CD8-positive, alpha-beta memory T cell (primary cell): ENCODE results near the gene NISCH. TPM values are rescaled to one million over a fixed set of nuclear protein-coding genes. Genes with fewer than 3 reads are reported as not detected.

Experiments
- CTCF ChIA-PET: fragments of 350-600 bp; sonication (Branson Sonifier 250); formaldehyde crosslinking; loops from one replicate; lab custom pipeline; 2021; ENCODE audit warnings: antibody characterized with exemption; lab: Charles Lee
- POLR2A ChIA-PET: fragments of 350-600 bp; sonication (Branson Sonifier 250); formaldehyde crosslinking; loops from one replicate; lab custom pipeline; 2021; ENCODE audit warnings: antibody characterized with exemption; lab: Charles Lee
- DNase-seq, 5 donors: peaks; one replicate each; pipeline versions ENCODE4 v3.0.0 to v3.0.0-alpha.2; 2020 to 2022; ENCODE audit warnings: mixed read lengths in 1 of 5
- H3K27ac ChIP-seq: one replicate; pipeline ENCODE4 v1.7.0; 2013; ENCODE audit warnings: low read depth, mild to moderate bottlenecking, low read length, moderate library complexity
- H3K27me3 ChIP-seq: 2 replicates; pipeline ENCODE4 v1.7.0; 2013; ENCODE audit warnings: low read length, mild to moderate bottlenecking; ENCODE audit not compliant: insufficient read depth, poor library complexity, severe bottlenecking
- H3K36me3 ChIP-seq: 2 replicates; pipeline ENCODE4 v1.7.0; 2013; ENCODE audit warnings: mild to moderate bottlenecking, low read length, moderate library complexity; ENCODE audit not compliant: insufficient read depth
- H3K4me1 ChIP-seq: 2 replicates; pipeline ENCODE4 v1.7.0; 2013; ENCODE audit warnings: mild to moderate bottlenecking, low read length, moderate library complexity; ENCODE audit not compliant: insufficient read depth
- H3K4me3 ChIP-seq: 2 replicates; pipeline ENCODE4 v1.7.0; 2013; ENCODE audit warnings: mild to moderate bottlenecking, low read length
- H3K9me3 ChIP-seq: 2 replicates; pipeline ENCODE4 v1.7.0; 2013; ENCODE audit warnings: mild to moderate bottlenecking, low read length
- H3K27ac Mint-ChIP-seq, 8 donors: one replicate each; pipeline ENCODE4 v1.8.0; 2020 to 2021; ENCODE audit warnings: mixed read lengths in 8 of 8, mild to moderate bottlenecking in 6 of 8, inconsistent platforms in 3 of 8, moderate library complexity in 3 of 8
- H3K27me3 Mint-ChIP-seq, 2 donors: one replicate each; pipeline ENCODE4 v1.8.0; 2020 to 2021; ENCODE audit warnings: mixed read lengths in 2 of 2, mild to moderate bottlenecking in 1 of 2, moderate library complexity in 1 of 2
- H3K36me3 Mint-ChIP-seq, 3 donors: one replicate each; pipeline ENCODE4 v1.8.0; 2020 to 2021; ENCODE audit warnings: mixed read lengths in 3 of 3, inconsistent platforms in 1 of 3, mild to moderate bottlenecking in 1 of 3
- H3K4me1 Mint-ChIP-seq, 3 donors: one replicate each; pipeline ENCODE4 v1.8.0; 2020 to 2021; ENCODE audit warnings: mixed read lengths in 3 of 3, inconsistent platforms in 1 of 3, mild to moderate bottlenecking in 1 of 3
- H3K4me3 Mint-ChIP-seq, 7 donors: one replicate each; pipeline ENCODE4 v1.8.0; 2020 to 2021; ENCODE audit warnings: mixed read lengths in 7 of 7, mild to moderate bottlenecking in 6 of 7, moderate library complexity in 4 of 7, inconsistent platforms in 2 of 7
- H3K9me3 Mint-ChIP-seq, 5 donors: one replicate each; pipeline ENCODE4 v1.8.0; 2020 to 2022; ENCODE audit warnings: mixed read lengths in 5 of 5, mild to moderate bottlenecking in 3 of 5, moderate library complexity in 2 of 5, inconsistent platforms in 1 of 5
- polyA plus RNA-seq: library from polyadenylated mRNA; unstranded; fragments of 300-500 nt; fragmentation: Illumina TruSeq; gene quantifications from one replicate; pipeline ENCODE4 v1.2.3, GENCODE V29; 2021
- total RNA-seq, 2 experiments: library from RNA; stranded (reverse); gene quantifications; one replicate each; pipeline ENCODE4 v1.2.3, GENCODE V29; 2021

Gene NISCH
- total and polyA plus RNA-seq, 3 experiments from 2014 or later = 31.6 to 66.2 (median 65.7) TPM

DNA sequence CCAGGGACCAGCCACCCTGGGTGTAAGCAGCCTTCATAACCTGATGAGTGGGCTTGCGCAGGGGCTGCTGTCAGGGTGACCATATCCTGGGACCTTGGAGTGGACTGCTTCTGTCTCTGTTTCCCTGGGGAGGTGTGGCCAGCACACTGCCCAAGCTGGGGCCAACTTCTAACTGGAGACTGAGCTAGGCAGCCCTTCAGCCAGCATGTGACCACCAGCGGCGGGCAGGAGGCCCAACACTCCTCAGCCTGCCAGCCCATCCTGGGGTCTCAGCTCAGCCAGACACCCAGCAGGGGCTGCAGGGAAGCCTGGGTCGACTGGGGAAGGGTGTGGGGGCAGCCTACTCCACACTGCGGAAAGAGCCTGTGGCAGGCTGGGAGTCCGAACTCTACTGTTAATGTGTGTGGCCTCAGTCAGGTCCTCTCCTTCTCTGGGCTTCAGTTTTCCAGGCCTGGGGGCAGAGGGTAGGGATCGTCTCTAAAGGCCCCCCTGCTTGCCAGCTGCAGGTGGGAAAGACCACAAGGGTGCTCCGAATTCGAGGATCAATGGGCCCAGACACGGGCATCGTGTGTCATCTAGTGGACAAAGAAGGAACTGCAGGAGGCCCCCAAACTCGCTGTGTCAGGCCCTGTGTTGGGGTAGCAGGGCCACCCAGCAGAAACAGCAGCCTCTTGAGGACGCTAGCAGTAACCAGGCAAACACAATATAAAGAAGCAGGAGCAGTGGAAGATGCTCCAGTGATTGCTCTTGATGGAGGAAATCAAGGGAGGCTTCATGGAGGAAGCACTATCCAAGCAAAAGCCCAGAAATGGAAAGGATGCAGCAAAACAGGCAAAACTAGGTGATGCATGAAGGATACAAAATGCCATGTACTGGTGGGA, 8.5 kb upstream of the NISCH start:
- Mint-ChIP-seq H3K27ac (peak overlapping the region in 4 of 8 donors; percentile 0 to 92 (median 29)), H3K4me3 (peak overlapping the region in 1 of 7 donors; percentile 15), H3K36me3 (no peaks in the 10 kb centered on the region), H3K27me3 (peaks cover 0 to 1% of the 10 kb centered on the region in 2 donors), H3K9me3 (no peaks in the 10 kb centered on the region), H3K4me1 (peaks cover 7 to 10% (median 9%) of the 10 kb centered on the region in 3 donors)
- Histone ChIP-seq H3K4me3 (no peak overlapping the region), H3K27ac (no peak overlapping the region), H3K27me3 (no peaks in the 10 kb centered on the region), H3K4me1 (peaks cover 12% of the 10 kb centered on the region), H3K9me3 (no peaks in the 10 kb centered on the region), H3K36me3 (no peaks in the 10 kb centered on the region)
- ChIA-PET CTCF (interaction anchor here (0.6 to 3.5 kb wide), 26 partner anchors 11 to 445 kb away, joined by 3 to 20 read pairs (median 4); partner anchors contain the start of gene UQCC5), POLR2A (interaction anchor here (0.6 to 1.5 kb wide), 2 partner anchors 34 to 112 kb away, joined by 4 read pairs; no protein-coding TSS in a partner anchor)
- DNase-seq = peak; percentile 59 to 79 (median 65)

DNA sequence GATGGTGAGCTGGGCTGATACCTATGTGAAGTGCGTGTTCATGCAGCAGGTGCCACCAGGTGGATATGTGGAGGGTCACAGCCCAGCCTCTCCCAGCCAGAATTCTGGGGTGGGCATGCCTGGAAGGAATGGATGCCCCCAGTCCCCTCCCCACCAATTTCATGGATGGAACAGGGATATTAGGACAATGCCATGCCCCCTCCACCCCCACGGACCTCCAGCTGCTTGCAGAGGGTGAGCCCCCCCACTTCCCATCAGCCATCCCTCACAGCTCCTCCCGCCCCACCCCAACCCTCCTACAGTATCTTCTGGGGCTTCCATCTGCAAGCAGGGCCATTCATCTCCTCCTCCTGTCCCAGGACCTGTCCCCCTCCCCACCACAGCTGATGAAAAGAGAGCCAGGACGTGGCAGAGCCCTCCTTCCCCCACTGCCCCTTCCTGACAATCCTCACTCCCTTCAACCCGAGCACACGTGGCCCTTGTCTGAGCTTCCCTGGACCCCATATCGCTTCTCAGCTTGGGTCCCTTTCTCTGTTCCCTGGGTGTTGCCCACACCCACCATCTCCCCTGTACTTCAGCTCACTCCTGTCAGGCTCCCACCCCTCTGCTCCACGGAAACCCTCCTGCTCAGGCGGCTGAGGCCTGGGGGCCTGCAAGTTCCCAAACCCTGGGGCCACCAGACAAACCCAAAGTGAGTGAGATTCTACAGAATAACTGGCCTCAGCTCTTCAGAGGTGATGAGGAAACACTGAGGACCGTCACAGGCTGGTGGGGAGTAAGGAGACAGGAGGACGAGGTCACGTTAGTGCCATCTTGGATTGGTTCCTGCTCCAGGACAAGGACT, 7.7 kb upstream of the NISCH start:
- H3K9me3 Mint-ChIP-seq = no peaks in the 10 kb centered on the region
- H3K4me3 Mint-ChIP-seq = peak overlapping the region in 1 of 7 donors; percentile 15
- Histone ChIP-seq H3K36me3 (no peaks in the 10 kb centered on the region), H3K4me3 (no peak overlapping the region), H3K4me1 (peaks cover 12% of the 10 kb centered on the region), H3K9me3 (no peaks in the 10 kb centered on the region), H3K27me3 (no peaks in the 10 kb centered on the region), H3K27ac (no peak overlapping the region)
- peak overlapping the region in 2 of 8 donors; percentile 44 to 92 for H3K27ac Mint-ChIP-seq
- ChIA-PET POLR2A (no interaction called here), CTCF (interaction anchor here (0.6 to 3.5 kb wide), 19 partner anchors 10 to 395 kb away, joined by 3 to 20 read pairs (median 4); partner anchors contain the start of gene UQCC5)
- no peaks in the 10 kb centered on the region for H3K36me3 Mint-ChIP-seq
- DNase-seq = no peak
- H3K27me3 Mint-ChIP-seq = peaks cover 0 to 1% of the 10 kb centered on the region in 2 donors
- H3K4me1 Mint-ChIP-seq = peaks cover 7 to 10% (median 9%) of the 10 kb centered on the region in 3 donors

DNA sequence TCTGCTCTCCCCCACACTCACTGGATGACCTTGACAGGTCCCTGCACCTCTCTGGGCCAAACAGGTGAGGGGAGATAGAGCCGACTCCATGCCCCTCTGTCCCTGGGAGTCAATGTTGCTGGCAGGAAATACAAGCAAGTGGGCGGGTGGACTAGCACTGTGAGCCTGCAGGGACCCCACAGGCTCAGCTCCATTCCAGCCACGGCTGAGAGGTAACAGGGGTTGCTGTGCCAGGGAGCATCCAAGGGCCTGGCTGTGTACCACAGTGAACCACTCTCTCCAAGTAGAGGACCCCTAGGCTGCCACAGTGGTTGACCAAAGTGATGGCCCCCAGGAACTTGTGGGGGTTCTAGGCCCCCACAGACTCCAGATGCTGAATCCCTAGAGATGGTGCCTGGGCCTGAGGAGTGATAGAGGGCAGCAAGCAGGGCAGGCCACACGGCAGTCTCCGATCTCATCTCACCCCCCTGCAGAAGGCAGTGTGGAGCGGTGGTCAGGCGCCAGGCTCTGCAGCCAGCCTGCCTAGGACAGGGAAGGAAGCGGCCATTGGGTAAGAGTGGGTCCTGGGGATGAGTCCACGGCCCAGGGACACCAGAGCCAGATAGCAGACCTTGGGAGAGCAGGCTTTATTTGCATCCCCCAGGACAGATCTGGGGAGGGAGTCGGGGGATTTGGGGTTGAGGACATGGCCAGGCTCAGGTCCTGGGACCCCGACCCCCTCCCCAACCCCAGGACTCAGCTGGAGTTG, 4.7 kb upstream of the NISCH start:
- Histone ChIP-seq H3K36me3 (no peaks in the 10 kb centered on the region), H3K4me1 (peaks cover 18% of the 10 kb centered on the region), H3K9me3 (no peaks in the 10 kb centered on the region), H3K4me3 (no peak overlapping the region), H3K27ac (no peak overlapping the region), H3K27me3 (no peaks in the 10 kb centered on the region)
- no peak for DNase-seq
- Mint-ChIP-seq H3K27me3 (no peaks in the 10 kb centered on the region), H3K9me3 (no peaks in the 10 kb centered on the region), H3K4me3 (no peak overlapping the region), H3K27ac (peak overlapping the region in 1 of 8 donors; percentile 39), H3K36me3 (peaks cover 0 to 6% (median 0%) of the 10 kb centered on the region in 3 donors), H3K4me1 (peaks cover 14 to 27% (median 18%) of the 10 kb centered on the region in 3 donors)
- ChIA-PET CTCF (interaction anchor here (1.1 kb wide), 1 partner anchor 22 kb away, joined by 6 read pairs; no protein-coding TSS in a partner anchor), POLR2A (no interaction called here)

DNA sequence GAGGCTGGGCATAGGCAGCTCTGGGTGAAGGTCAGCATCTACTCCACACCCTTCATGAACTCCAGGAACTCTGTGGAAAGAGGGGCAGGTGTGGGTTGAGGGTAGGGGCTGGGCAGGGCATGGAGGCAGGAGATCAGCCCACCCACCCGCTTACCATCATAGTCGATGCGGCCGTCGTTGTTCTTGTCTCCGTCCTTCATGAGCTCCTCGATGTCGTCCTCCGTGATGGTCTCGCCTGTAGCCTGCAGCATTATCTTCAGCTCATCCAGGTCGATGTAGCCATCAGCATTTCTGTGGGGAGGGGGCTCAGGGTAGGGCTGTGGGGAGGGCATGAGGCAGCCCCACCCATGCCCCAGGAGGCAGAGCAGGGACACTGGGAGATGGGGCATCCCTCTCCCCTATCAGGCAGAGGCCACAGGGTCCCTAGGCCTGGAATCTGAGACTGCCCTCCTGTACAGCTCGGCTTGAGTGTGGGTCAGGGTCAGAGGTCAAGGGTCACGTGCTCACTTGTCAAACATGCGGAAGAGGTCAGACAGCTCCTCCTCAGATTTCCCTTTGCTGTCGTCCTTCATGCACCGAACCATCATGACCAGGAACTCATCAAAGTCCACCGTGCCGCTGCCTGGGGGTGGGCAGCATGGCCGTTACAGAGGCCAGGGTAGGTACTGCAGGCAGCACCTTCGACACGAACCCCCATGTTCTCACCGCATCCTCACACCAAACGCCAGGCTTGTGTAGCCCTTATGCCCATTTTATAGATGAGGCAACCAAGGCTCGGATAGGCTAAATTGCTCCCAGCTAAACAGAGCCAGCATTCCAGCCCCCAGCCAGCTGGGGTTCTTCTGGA, 3.9 kb upstream of the NISCH start:
- ChIA-PET CTCF (interaction anchor here (0.9 to 1.2 kb wide), 4 partner anchors 10 to 39 kb away, joined by 3 to 6 read pairs (median 4); no protein-coding TSS in a partner anchor), POLR2A (interaction anchor here (0.6 kb wide), 1 partner anchor 39 kb away, joined by 3 read pairs; no protein-coding TSS in a partner anchor)
- no peak for DNase-seq
- peak overlapping the region in 1 of 7 donors; percentile 48 for H3K4me3 Mint-ChIP-seq
- no peak overlapping the region for H3K27ac ChIP-seq
- H3K4me1 Mint-ChIP-seq = peaks cover 21 to 34% (median 24%) of the 10 kb centered on the region in 3 donors
- H3K36me3 Mint-ChIP-seq = peaks cover 0 to 11% (median 0%) of the 10 kb centered on the region in 3 donors
- H3K9me3 ChIP-seq = no peaks in the 10 kb centered on the region
- no peaks in the 10 kb centered on the region for H3K9me3 Mint-ChIP-seq
- no peaks in the 10 kb centered on the region for H3K36me3 ChIP-seq
- H3K4me1 ChIP-seq = peaks cover 24% of the 10 kb centered on the region
- H3K27me3 ChIP-seq = no peaks in the 10 kb centered on the region
- no peak overlapping the region for H3K4me3 ChIP-seq
- H3K27ac Mint-ChIP-seq = peak overlapping the region in 2 of 8 donors; percentile 23 to 71
- no peaks in the 10 kb centered on the region for H3K27me3 Mint-ChIP-seq

GRCh38 chr3:52452126-52452525, 3.3 kb upstream of the NISCH start:
- H3K36me3 ChIP-seq = no peaks in the 10 kb centered on the region
- no peak for DNase-seq
- H3K27me3 ChIP-seq = no peaks in the 10 kb centered on the region
- ChIA-PET CTCF (interaction anchor here (0.9 to 1.2 kb wide), 4 partner anchors 10 to 40 kb away, joined by 3 to 8 read pairs (median 4); no protein-coding TSS in a partner anchor), POLR2A (interaction anchor here (0.5 to 0.6 kb wide), 2 partner anchors 40 to 201 kb away, joined by 3 to 6 read pairs; no protein-coding TSS in a partner anchor)
- peaks cover 0 to 14% (median 0%) of the 10 kb centered on the region in 3 donors for H3K36me3 Mint-ChIP-seq
- H3K27ac ChIP-seq = no peak overlapping the region
- H3K9me3 Mint-ChIP-seq = no peaks in the 10 kb centered on the region
- H3K4me1 ChIP-seq = peaks cover 25% of the 10 kb centered on the region
- peaks cover 23 to 36% (median 25%) of the 10 kb centered on the region in 3 donors for H3K4me1 Mint-ChIP-seq
- peak overlapping the region in 1 of 8 donors; percentile 23 for H3K27ac Mint-ChIP-seq
- H3K4me3 Mint-ChIP-seq = no peak overlapping the region
- H3K9me3 ChIP-seq = no peaks in the 10 kb centered on the region
- no peaks in the 10 kb centered on the region for H3K27me3 Mint-ChIP-seq
- no peak overlapping the region for H3K4me3 ChIP-seq

DNA sequence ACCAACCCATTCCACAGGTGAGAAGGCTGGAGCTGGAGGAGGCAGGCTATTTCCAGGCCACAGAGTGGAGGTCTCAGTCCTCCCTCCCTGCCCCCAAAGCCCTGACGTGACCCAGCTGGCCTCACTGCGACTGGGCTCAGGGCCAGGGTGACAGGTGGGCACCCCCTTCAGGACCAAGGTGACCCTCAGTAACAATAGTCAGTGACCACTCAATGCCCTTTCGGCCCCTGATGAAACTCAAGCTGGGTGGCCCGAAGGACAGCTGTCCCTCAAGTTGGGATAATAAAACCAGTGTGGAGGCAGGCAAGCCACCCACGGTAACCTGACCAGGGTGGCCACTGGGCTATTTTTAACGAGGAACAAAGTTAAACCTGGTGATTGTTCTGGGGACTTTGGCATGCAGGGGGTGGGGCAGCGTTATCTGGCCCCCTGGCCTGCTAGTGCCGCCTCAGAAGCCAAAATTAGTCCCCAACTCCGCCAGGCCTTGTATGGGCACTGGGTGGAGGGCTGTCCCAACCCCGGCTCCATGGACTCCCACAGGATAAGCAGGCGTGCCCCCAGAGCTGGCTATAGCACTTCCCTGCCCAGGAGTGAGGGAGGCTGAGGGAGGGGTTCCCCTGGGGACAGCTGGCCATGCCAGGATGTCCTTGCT, 2.7 kb upstream of the NISCH start:
- H3K36me3 Mint-ChIP-seq = peaks cover 0 to 19% (median 0%) of the 10 kb centered on the region in 3 donors
- no peaks in the 10 kb centered on the region for H3K9me3 ChIP-seq
- peak overlapping the region in 1 of 7 donors; percentile 27 for H3K4me3 Mint-ChIP-seq
- H3K27me3 Mint-ChIP-seq = no peaks in the 10 kb centered on the region
- no peak overlapping the region for H3K27ac ChIP-seq
- H3K27me3 ChIP-seq = no peaks in the 10 kb centered on the region
- CTCF ChIA-PET = interaction anchor here (1.0 to 1.2 kb wide), 3 partner anchors 9 to 40 kb away, joined by 3 to 8 read pairs (median 4); no protein-coding TSS in a partner anchor
- no peak for DNase-seq
- no peaks in the 10 kb centered on the region for H3K36me3 ChIP-seq
- H3K9me3 Mint-ChIP-seq = no peaks in the 10 kb centered on the region
- peak overlapping the region in 3 of 8 donors; percentile 57 to 68 (median 66) for H3K27ac Mint-ChIP-seq
- no peak overlapping the region for H3K4me3 ChIP-seq
- H3K4me1 Mint-ChIP-seq = peaks cover 27 to 41% (median 29%) of the 10 kb centered on the region in 3 donors
- POLR2A ChIA-PET = interaction anchor here (0.5 kb wide), 1 partner anchor 202 kb away, joined by 6 read pairs; no protein-coding TSS in a partner anchor
- H3K4me1 ChIP-seq = peaks cover 28% of the 10 kb centered on the region
